HG02973 (cell line): ENCODE measurements around the gene LZTR1.

Source experiments
- ATAC-seq: cut with Tn5 transposase; IDR thresholded peaks from one replicate; pipeline ENCODE4 v1.9.1; 2021; ENCODE audit warnings: moderate library complexity; ENCODE audit not compliant: unreplicated experiment

Gene LZTR1

GRCh38 chr22:20979940-20980453, 2.1 kb upstream of the LZTR1 start:
- no peak for ATAC-seq

DNA sequence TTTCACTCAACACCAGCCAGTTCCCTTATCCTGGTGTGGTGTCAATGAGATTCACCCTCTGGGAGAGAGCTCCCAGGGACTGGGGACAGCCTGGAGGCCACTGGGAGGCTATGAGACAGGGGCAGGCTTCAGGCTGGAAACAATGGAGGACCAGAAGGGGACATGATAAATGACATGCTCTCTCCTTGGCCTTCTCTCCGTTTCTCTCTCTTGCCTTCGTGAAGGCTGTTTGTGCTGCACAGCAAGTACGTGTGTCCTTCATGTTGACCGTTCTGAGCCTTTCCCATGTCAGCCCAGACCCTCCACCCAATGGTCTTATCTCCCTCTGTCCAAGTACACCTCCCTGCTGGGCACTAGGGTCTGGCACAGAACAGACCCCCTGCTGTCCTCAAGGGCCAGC, 1.6 kb upstream of the LZTR1 start:
- ATAC-seq, result no peak

DNA sequence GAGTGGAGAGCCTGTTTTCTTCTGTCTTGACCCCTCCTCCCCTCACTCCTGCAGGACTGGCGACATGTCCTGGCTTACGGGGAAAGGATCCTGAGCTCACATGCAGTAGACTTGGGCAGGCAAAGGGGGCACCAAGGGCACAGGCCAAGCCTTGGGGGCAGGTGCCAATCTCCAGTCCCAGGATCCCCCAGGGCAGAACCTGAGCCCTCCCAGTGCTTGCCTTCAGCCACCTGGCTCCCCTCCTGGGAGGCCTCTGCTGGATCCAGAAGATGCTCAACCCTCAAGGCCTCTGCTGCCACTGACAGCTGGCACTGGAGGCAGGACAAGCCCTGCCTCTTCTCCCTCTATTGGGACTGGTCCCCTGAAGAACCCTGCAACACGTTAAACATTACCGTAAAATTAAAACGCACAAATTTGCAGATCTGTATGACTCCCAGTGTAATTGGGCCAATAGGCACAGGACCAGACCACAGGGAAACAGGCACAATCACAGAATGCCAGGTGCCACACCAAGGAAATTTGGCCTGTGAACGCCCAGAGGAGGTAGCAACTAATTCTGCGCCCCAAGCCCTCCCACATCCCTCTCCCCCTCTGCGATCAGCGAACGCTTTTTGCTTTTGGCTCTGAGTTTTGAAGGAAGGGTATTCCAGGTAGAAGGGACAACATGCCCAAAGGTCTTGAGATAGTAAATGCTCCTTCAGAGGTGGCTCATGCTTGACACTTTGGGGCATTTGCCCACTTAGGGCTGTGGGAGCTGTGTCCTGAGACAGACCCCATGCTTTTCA, 967 bp upstream of the LZTR1 start:
- ATAC-seq, result no peak

GRCh38 chr22:20982563-20982882, 426 bp downstream of the LZTR1 start:
- ATAC-seq, result peak; percentile 7

- ATAC-seq, result no peak
These were observed 1.1 kb downstream of the LZTR1 start for GRCh38 chr22:20983081-20983771.

- ATAC-seq, result no peak
These were observed 3.6 kb downstream of the LZTR1 start for GRCh38 chr22:20985720-20986119.

GRCh38 chr22:20986365-20986764, 4.3 kb downstream of the LZTR1 start:
- ATAC-seq, result no peak

DNA sequence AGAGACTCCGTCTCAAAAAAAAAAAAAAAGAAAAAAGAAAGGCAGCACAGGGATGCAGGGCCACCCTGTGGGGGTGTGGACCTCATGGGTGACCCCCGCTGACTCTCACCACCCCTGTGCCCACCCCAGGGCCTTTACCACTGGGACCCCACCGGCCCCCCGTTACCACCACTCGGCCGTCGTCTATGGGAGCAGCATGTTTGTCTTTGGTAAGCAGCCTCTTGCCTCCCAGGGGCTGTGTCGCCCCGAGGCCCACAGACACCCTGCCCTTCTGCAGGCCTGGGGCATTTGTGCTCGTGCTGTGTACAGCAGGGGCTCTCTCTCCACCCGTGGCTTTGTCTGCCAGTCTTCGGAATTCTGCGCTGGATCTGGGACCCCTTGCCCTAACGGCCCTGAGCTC, 5.3 kb downstream of the LZTR1 start:
- ATAC-seq, result no peak

DNA sequence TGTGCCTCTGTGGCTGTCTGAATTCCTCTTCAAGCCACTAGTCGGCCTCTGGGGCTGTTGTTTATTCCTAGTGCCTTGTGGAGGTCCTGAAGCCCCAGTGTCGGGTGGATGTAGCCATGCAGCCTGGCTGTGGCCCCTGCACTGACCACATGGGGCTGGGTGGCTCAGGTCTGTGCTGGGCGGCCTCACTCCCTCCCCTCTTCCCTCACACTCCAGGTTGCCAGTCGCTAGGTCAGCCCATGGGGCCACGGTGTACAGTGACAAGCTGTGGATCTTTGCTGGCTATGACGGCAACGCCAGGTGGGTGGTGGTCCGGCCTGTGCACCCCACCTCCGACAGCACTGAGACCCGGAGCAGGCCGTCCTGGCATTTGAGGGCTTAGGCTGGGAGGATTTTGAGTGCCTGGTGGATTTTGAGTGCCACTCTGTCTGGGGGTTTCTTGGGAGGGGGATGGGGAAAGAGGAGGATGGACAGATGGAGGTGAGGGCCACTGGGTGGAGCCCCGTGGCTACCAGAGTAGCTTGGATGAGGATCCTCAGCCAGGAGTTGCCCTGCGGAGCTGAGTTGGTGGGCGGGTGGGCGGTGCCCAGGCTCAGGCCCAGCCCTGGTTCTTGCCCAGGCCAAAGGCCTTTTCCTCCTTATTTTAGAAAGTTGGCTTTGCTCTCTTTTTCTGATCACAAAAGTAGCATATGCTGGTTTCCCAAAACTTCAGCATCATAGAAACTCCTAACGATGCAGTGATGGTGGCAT, 6.7 kb downstream of the LZTR1 start:
- ATAC-seq, result no peak

- ATAC-seq, result no peak
These were observed 7.4 kb downstream of the LZTR1 start for GRCh38 chr22:20989323-20990138.

DNA sequence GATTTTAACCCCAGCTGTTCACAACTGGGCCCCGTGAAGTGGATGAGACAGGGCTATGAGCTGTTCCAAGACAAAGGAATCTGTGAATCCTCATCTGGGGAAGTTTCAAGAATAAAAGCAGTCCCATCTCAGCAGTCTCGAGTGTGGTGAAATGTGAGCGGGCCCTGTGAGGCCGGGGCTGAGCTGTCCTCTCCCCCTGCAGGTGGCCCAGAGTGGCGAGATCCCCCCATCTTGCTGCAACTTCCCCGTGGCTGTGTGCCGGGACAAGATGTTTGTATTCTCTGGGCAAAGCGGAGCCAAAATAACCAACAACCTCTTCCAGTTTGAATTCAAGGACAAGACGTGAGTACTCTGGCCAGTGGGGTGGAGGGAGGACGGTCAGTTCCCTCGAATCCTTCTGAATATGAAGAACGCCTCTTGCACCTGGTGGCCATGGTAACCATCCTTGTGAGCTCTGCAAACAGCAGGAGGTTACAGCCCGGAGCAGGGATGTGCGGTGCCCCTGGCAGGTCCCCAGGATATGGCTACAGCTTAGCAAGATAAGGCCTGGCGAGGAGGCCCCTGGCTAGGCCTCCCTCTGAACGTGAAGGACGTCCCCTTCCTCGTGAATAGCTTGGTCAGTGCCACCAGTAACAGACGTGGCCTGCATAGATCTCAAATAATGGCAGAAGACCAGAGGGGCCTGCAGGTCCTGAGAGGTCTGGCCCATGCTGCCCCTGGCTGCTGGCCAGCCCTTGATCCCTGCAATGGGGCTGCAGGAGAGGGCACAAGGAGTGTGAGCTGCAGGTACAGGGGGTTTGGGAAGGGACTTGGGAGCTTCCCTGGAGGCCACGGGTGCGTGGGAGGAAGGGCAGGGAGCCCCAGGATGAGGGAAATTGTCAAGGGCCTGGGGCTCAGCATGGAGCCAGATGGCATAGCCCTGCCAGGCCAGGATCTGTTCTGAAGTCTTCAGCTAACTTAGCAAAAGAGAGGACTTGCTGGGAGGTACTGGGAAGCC, 8.4 kb downstream of the LZTR1 start:
- no peak for ATAC-seq

DNA sequence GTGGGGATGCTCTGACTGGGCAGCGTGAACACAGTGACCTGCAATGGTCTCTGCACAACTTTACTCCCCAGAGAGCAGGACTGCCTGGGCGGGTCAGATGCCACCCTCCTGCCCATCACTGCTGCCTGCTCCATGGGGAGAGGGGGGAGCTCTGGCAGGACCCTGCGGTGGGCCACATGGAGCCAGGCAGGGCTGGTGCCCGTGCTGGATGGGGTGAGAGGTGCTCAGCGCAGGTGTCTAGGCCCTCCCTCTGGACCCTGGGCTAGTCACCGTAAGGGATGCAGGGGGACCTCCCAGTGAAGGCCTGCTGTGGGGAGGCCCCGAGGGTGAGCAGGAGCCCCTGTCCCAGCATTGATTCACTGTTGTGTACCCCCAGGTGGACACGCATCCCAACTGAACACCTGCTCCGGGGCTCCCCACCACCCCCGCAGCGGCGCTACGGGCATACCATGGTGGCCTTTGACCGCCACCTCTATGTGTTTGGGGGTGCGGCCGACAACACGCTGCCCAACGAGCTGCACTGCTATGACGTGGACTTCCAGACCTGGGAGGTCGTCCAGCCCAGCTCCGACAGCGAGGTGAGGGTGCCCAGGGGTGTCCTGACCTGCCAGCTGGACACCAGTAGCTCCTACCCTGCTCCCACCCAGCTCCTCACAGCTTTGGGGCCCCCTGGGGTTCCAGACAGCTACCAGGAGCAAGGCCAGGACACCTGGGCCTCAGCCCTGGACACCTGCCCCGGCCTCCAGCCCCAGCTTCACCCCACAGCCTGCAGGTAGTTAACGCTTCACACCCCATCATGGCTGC, 9.4 kb downstream of the LZTR1 start:
- no peak for ATAC-seq

DNA sequence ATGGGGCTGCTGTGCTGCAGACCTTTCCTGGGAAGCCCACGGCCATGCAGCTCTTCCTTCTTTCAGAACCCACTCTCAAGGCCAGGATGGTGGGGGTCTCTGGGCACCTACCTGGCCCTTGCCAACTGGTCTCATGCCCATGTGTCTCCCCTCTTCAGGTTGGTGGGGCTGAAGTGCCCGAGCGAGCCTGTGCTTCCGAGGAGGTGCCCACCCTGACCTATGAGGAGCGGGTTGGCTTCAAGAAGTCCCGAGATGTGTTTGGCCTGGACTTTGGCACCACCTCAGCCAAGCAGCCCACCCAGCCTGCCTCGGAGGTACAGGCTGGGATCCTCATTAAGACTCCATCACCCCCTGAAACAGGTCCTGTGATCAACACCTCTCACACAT, 10.0 kb downstream of the LZTR1 start:
- no peak for ATAC-seq

DNA sequence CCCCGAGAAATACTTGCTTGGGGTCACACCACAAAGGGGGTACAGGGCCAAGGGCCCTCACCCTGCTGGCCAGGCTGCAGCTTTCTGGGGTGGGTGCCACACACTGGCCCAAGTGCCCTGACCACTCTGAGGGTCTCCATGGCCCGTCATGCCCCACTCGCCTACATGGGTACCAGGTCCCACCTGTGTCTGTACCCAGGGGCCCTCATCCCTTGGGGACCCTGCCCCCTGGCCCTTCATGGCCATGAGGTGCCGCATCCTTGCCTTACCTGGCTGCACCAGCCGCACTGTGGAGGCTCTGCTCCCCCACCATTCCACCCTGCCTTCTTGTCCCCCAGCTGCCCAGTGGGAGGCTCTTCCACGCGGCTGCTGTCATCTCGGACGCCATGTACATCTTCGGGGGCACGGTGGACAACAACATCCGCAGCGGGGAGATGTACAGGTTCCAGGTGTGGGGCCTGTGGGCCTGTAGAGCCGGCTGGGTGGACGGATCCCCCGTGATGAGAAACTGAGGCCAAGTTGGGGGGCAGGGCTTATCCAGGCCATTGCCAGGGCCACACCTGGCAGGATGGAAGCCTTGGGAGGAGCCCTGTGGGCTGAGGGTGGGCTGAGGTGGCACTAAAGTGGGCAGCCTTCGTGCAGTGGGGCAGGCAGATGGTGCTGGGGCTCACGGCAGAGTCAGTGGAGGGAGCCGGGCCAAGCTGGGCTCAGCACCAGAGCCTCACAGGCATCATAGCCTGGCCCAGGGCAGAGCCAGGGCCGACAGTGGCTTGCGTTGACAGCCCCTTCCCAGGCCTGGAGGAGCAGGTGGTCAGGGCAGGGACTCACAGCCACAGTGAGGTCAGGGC, 10.6 kb downstream of the LZTR1 start:
- no peak for ATAC-seq

- ATAC-seq, result no peak
These were observed 11.4 kb downstream of the LZTR1 start for GRCh38 chr22:20993304-20994127.

- no peak for ATAC-seq
These were observed 12.2 kb downstream of the LZTR1 start for GRCh38 chr22:20994128-20994901.

DNA sequence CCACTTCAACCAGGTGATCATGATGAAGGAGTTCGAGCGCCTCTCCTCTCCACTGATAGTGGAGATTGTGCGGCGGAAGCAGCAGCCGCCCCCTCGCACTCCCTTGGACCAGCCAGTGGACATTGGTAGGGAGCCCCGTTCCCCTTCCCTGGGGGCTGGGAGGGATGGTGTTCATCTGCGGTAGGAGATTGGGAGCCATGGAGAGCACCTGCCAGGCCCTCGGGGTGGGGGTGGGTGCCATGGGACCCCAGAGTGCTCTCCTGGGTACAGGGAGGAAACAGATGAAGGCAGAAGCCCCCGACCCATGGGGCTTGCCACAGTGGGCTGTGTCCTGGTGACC, 12.8 kb downstream of the LZTR1 start:
- no peak for ATAC-seq
